ENCODE data around the gene GPATCH8. TPM values are rescaled to one million over a fixed set of nuclear protein-coding genes. Genes with fewer than 3 reads are reported as not detected.

The GPATCH8 gene
- total RNA-seq, 1 donor from 2014 or later = 40.7 TPM

DNA sequence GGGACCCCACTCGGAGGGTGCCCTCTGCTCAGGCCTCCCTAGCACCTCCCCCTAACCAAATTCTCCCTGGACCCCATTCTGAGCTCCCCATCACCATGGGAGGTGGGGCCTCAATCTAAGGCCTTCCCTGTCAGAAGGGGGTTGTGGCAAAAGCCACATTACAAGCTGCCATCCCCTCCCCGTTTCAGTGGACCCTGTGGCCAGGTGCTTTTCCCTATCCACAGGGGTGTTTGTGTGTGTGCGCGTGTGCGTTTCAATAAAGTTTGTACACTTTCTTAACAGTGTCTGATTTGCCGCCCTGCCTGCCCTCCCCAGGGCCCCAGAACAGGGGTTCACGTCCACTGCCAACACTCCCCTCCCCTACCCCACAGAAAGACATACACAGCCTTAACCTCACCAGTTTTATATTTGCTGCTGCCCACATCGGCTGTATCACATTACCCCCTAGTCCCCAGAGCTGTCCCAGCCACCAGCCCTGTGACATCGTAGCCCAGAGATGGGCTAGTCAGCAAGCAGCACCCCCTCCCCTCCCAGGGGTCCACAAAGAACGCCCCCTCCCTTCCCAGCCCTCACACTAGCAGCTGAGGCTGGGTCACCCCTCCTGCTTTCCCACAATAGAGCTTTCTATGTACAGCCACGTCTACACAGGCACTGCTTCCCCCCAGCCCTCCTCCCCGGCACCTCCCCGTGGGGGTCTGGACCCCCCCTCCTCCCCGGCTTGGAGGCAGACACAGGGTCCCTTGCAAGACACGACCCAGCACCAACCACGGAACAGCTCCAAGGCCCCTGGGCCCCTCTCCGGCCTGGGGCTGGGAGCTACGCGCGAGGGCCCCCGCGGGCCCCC, 150.2 kb downstream of the GPATCH8 start:
- no peak overlapping the region for H3K27ac ChIP-seq
- ATAC-seq (no peak), DNase-seq (no peak)
- H3K36me3 ChIP-seq = peaks cover 39% of the 10 kb centered on the region
- no peaks in the 10 kb centered on the region for H3K4me1 ChIP-seq
- H3K4me3 ChIP-seq = peak overlapping the region; percentile 23
- no peaks in the 10 kb centered on the region for H3K27me3 ChIP-seq
- H3K9me3 ChIP-seq = no peaks in the 10 kb centered on the region
- TF ChIP-seq, protein P1, sequence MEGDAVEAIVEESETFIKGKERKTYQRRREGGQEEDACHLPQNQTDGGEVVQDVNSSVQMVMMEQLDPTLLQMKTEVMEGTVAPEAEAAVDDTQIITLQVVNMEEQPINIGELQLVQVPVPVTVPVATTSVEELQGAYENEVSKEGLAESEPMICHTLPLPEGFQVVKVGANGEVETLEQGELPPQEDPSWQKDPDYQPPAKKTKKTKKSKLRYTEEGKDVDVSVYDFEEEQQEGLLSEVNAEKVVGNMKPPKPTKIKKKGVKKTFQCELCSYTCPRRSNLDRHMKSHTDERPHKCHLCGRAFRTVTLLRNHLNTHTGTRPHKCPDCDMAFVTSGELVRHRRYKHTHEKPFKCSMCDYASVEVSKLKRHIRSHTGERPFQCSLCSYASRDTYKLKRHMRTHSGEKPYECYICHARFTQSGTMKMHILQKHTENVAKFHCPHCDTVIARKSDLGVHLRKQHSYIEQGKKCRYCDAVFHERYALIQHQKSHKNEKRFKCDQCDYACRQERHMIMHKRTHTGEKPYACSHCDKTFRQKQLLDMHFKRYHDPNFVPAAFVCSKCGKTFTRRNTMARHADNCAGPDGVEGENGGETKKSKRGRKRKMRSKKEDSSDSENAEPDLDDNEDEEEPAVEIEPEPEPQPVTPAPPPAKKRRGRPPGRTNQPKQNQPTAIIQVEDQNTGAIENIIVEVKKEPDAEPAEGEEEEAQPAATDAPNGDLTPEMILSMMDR (IDR thresholded peaks at IDR 0.05) = no peak
- intact Hi-C loops (cut with DNase I) = no loop called here

DNA sequence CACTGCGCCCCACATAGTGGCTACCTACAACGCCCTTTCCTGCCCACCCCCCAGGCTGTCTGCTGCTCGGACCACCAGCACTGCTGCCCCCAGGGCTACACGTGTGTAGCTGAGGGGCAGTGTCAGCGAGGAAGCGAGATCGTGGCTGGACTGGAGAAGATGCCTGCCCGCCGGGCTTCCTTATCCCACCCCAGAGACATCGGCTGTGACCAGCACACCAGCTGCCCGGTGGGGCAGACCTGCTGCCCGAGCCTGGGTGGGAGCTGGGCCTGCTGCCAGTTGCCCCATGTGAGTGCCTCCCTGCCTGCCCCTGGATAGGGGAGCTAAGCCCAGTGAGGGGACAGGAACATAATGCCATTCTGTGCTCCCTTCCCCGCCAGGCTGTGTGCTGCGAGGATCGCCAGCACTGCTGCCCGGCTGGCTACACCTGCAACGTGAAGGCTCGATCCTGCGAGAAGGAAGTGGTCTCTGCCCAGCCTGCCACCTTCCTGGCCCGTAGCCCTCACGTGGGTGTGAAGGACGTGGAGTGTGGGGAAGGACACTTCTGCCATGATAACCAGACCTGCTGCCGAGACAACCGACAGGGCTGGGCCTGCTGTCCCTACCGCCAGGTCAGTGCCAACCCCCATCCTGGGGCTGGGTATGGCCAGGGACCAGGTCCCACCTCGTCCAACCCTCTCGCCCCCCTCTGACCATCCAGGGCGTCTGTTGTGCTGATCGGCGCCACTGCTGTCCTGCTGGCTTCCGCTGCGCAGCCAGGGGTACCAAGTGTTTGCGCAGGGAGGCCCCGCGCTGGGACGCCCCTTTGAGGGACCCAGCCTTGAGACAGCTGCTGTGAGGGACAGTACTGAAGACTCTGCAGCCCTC, 151.0 kb downstream of the GPATCH8 start:
- no peak for DNase-seq
- TF ChIP-seq, protein P1 (IDR thresholded peaks at IDR 0.05) = no peak
- intact Hi-C loops (cut with DNase I) = no loop called here

DNA sequence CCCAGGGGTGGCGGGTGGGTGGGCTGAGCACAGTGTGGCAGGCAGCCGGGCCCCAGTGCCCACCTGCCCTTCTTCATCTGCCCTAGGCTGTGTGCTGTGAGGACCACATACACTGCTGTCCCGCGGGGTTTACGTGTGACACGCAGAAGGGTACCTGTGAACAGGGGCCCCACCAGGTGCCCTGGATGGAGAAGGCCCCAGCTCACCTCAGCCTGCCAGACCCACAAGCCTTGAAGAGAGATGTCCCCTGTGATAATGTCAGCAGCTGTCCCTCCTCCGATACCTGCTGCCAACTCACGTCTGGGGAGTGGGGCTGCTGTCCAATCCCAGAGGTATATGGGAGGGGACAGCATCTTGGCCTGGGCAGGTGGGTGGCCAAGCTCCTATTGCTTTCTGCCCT, 151.7 kb downstream of the GPATCH8 start:
- Histone ChIP-seq H3K4me3 (no peak overlapping the region), H3K9me3 (no peaks in the 10 kb centered on the region), H3K27ac (no peak overlapping the region), H3K36me3 (peaks cover 39% of the 10 kb centered on the region), H3K4me1 (peaks cover 6% of the 10 kb centered on the region), H3K27me3 (no peaks in the 10 kb centered on the region)
- TF ChIP-seq, protein P1 (IDR thresholded peaks at IDR 0.05) = no peak
- ATAC-seq = no peak
- intact Hi-C loops (cut with DNase I) = no loop called here
- DNase-seq = no peak

More for the DNA sequence above, 151.0 kb downstream of the GPATCH8 start:
- peaks cover 39% of the 10 kb centered on the region for H3K36me3 ChIP-seq
- no peaks in the 10 kb centered on the region for H3K9me3 ChIP-seq
- no peak overlapping the region for H3K4me3 ChIP-seq
- H3K27ac ChIP-seq = no peak overlapping the region
- ATAC-seq = no peak
- no peaks in the 10 kb centered on the region for H3K27me3 ChIP-seq
- H3K4me1 ChIP-seq = peaks cover 2% of the 10 kb centered on the region

DNA sequence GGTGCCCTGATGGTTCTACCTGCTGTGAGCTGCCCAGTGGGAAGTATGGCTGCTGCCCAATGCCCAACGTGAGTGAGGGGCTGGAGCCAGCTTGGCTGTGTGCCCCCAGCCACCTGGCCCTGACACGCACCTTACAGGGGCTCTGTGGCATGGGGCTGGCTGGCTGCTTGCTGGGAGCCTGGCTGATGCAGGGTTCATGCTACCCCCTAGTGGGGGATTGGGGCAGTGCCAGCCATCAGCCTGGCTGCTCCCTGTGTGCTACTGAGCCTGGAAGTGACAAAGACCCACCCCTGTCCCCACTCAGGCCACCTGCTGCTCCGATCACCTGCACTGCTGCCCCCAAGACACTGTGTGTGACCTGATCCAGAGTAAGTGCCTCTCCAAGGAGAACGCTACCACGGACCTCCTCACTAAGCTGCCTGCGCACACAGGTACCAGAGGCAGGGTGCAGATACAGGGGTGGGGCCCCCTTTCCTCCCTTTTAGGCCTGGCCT, 152.4 kb downstream of the GPATCH8 start:
- H3K4me1 ChIP-seq = peaks cover 6% of the 10 kb centered on the region
- no peak overlapping the region for H3K4me3 ChIP-seq
- peaks cover 39% of the 10 kb centered on the region for H3K36me3 ChIP-seq
- ATAC-seq (peak; percentile 68), DNase-seq (peak; percentile 83)
- TF ChIP-seq, protein P1 (IDR thresholded peaks at IDR 0.05) = peak; percentile 77
- H3K27me3 ChIP-seq = no peaks in the 10 kb centered on the region
- no peaks in the 10 kb centered on the region for H3K9me3 ChIP-seq
- intact Hi-C loops (cut with DNase I) = no loop called here
- no peak overlapping the region for H3K27ac ChIP-seq

DNA sequence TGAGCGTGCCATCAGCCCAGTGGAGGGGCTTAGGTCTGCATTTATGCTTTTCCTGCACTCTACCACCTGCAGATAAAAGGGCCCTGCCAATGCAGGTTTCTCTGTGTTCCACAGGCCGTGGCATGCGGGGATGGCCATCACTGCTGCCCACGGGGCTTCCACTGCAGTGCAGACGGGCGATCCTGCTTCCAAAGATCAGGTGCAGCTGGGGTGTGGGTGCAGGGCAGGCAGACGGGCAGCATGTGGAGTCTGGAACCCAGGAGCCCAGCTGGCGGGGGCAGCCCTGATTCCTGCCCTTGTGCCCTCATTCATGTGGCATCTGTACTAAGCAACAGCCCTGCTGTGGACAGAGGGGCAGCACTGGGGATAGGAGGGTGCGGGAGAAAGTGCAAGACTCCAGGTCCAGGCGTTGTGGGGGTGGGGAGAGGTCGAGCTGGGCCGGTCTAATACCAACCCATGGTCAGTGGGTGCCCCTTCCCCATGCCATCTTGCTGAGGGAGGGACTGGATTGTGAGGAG, 153.6 kb downstream of the GPATCH8 start:
- peaks cover 6% of the 10 kb centered on the region for H3K4me1 ChIP-seq
- no peaks in the 10 kb centered on the region for H3K27me3 ChIP-seq
- ATAC-seq = no peak
- no peak overlapping the region for H3K4me3 ChIP-seq
- H3K36me3 ChIP-seq = peaks cover 39% of the 10 kb centered on the region
- no peaks in the 10 kb centered on the region for H3K9me3 ChIP-seq
- no peak for DNase-seq
- intact Hi-C loops (cut with DNase I) = no loop called here
- TF ChIP-seq, protein P1 (IDR thresholded peaks at IDR 0.05) = no peak
- no peak overlapping the region for H3K27ac ChIP-seq

All from upper lobe of right lung (tissue), 1 donor.